Measurements from ENCODE around the gene SMIM35. TPM values are rescaled to one million over a fixed set of nuclear protein-coding genes. Genes with fewer than 3 reads are reported as not detected.

Gene SMIM35
- total RNA-seq, 4 donors from 2014 or later: not detected

- Histone ChIP-seq H3K27ac (no peak overlapping the region), H3K27me3 (no peaks in the 10 kb centered on the region), H3K9me3 (no peaks in the 10 kb centered on the region), H3K36me3 (no peaks in the 10 kb centered on the region), H3K4me3 (no peak overlapping the region), H3K4me1 (no peaks in the 10 kb centered on the region)
- TF ChIP-seq CTCF (IDR thresholded peaks at IDR 0.05) (no peak), POLR2A (IDR thresholded peaks at IDR 0.05) (no peak)
- DNase-seq: no peak
Measured at GRCh38 chr11:118027694-118028093, 59.1 kb downstream of the SMIM35 start.

- TF ChIP-seq CTCF (IDR thresholded peaks at IDR 0.05) (no peak), POLR2A (IDR thresholded peaks at IDR 0.05) (no peak)
- no peak for DNase-seq
- no peak overlapping the region for H3K4me3 ChIP-seq
Measured at GRCh38 chr11:118021146-118021545, 65.6 kb downstream of the SMIM35 start.

GRCh38 chr11:118018401-118018800, 68.4 kb downstream of the SMIM35 start:
- Histone ChIP-seq H3K36me3 (no peaks in the 10 kb centered on the region), H3K27me3 (no peaks in the 10 kb centered on the region), H3K4me1 (peaks cover 0 to 15% (median 3%) of the 10 kb centered on the region in 4 donors), H3K27ac (no peak overlapping the region), H3K9me3 (peaks cover 0 to 10% (median 2%) of the 10 kb centered on the region in 4 donors), H3K4me3 (no peak overlapping the region)
- DNase-seq: no peak
- TF ChIP-seq CTCF (IDR thresholded peaks at IDR 0.05) (no peak), POLR2A (IDR thresholded peaks at IDR 0.05) (no peak)

More at GRCh38 chr11:118021146-118021545, 65.6 kb downstream of the SMIM35 start:
- H3K9me3 ChIP-seq: peaks cover 0 to 10% (median 2%) of the 10 kb centered on the region in 4 donors
- H3K36me3 ChIP-seq: no peaks in the 10 kb centered on the region
- peaks cover 0 to 3% (median 0%) of the 10 kb centered on the region in 4 donors for H3K4me1 ChIP-seq
- no peak overlapping the region for H3K27ac ChIP-seq
- H3K27me3 ChIP-seq: no peaks in the 10 kb centered on the region

GRCh38 chr11:118017631-118018315, 69.0 kb downstream of the SMIM35 start:
- H3K4me1 ChIP-seq: peaks cover 0 to 15% (median 4%) of the 10 kb centered on the region in 4 donors
- peaks cover 0 to 10% (median 2%) of the 10 kb centered on the region in 4 donors for H3K9me3 ChIP-seq
- no peak overlapping the region for H3K27ac ChIP-seq
- no peak for DNase-seq
- H3K36me3 ChIP-seq: no peaks in the 10 kb centered on the region
- no peaks in the 10 kb centered on the region for H3K27me3 ChIP-seq
- H3K4me3 ChIP-seq: no peak overlapping the region
- TF ChIP-seq POLR2A (IDR thresholded peaks at IDR 0.05): no peak
- no peak for TF ChIP-seq CTCF (IDR thresholded peaks at IDR 0.05)

GRCh38 chr11:118017111-118017510, 69.7 kb downstream of the SMIM35 start:
- Histone ChIP-seq H3K36me3 (no peaks in the 10 kb centered on the region), H3K9me3 (peaks cover 0 to 10% (median 2%) of the 10 kb centered on the region in 4 donors)
- TF ChIP-seq POLR2A (IDR thresholded peaks at IDR 0.05) (no peak), CTCF (IDR thresholded peaks at IDR 0.05) (no peak)

More at GRCh38 chr11:118017111-118017510, 69.7 kb downstream of the SMIM35 start:
- DNase-seq: no peak
- no peak overlapping the region for H3K4me3 ChIP-seq
- peaks cover 0 to 22% (median 8%) of the 10 kb centered on the region in 4 donors for H3K4me1 ChIP-seq
- H3K27me3 ChIP-seq: no peaks in the 10 kb centered on the region
- no peak overlapping the region for H3K27ac ChIP-seq
